Stimulated activated CD4-positive, alpha-beta T cell treated with anti-CD3 and anti-CD28 coated beads, Interleukin-12 subunit alpha, Interleukin-12 subunit beta, amount 100 ng/mL, for 24 hours (primary cell): Measurements from ENCODE around the gene SYNE3.

ENCODE experiments used
- DNase-seq, 2 experiments: peaks; one replicate each; pipeline ENCODE4 v3.0.0-alpha.2; 2020; ENCODE audit warnings: low read depth in 2 of 2

Gene SYNE3

GRCh38 chr14:95516554-95517181 lies at the start of gene SYNE3:
TSS of gene SYNE3 (minus strand) at chr14:95516650. CDS start at chr14:95475821, 40,829 bp downstream.
- peak in 1 of 2 experiments; percentile 46 for DNase-seq

- no peak for DNase-seq
These were observed 47.6 kb upstream of the SYNE3 start for GRCh38 chr14:95564060-95564459.

- DNase-seq: no peak
These were observed 46.6 kb upstream of the SYNE3 start for GRCh38 chr14:95562892-95563685.

GRCh38 chr14:95561001-95561412 lies 44.6 kb upstream of the SYNE3 start:
- DNase-seq: peak; percentile 75 to 91

GRCh38 chr14:95559203-95559602 lies 42.8 kb upstream of the SYNE3 start:
- no peak for DNase-seq

DNA sequence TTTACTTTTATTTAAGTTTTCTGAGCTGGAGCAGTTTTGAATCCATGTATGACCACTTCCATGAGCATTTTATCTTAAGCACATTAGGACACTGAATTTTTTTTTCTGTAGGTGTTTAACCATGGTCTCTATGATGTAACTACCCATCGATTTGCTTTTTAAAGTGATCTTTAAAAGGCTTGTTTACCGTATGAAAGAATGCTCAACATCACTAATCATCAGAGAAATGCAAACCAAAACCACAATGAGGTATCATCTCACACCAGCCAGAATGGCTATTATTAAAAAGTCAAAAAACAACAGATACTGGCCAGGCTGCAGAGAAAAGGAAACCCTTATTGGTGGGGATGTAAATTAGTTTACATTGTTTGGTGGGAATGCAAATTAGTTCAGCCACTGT lies 41.4 kb upstream of the SYNE3 start:
- no peak for DNase-seq

DNA sequence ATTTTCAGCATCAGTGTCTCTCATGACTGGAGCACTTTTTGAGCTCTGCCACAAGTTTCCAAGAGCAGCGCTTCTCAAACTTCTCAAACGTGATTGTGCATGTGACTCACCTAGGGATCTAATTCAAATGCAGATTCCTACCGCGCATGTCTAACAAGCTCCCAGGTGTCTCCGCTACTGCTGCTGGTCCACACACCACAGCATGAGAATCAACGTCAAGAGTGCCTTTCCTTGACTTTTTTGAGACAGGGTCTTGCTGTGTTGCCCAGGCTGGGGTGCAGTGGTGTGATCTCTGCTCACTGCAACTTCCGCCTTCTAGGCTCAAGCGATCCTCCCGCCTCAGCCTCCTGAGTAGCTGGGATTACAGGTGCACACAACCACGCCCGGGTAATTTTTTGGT lies 40.8 kb upstream of the SYNE3 start:
- DNase-seq: no peak

DNA sequence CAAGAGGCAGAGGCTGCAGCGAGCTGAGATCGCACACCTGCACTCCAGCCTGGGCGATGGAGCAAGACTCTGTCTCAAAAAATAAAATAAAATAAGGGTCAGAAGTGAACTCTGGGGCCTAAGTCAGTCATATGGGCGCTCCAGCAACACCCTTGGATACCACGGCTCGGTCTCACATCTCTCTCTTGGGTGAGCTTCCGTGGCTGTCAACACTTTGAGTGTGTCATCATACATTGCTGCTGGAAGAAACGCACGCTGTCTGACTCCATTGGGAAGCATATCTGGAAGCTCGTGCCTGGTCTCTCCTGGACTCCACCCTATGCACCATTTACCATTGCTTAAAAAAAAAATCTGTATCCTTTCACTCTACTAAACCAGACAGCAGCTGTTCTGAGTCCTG lies 38.6 kb upstream of the SYNE3 start:
- no peak for DNase-seq

DNA sequence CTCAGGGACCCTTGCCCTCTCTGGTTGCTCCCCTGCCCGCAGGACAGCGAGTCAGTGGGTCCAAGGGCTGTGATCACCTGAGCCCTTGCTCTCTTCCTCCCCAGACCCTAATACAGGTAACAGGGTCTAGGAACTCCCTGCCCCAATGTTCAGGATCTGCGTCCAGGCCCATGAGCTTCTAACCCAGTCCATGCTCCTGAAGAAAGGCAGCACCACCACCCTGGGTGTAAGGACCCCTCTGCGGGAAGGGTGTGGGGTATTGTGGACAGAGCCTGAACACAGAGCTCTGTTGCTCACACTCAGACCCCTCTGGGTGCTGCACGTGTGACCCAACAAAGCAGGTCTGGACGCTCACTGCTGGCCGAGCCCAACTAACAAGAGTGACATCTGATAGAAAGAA lies 36.7 kb upstream of the SYNE3 start:
- no peak for DNase-seq

GRCh38 chr14:95551435-95551834 lies 35.0 kb upstream of the SYNE3 start:
- no peak for DNase-seq

DNA sequence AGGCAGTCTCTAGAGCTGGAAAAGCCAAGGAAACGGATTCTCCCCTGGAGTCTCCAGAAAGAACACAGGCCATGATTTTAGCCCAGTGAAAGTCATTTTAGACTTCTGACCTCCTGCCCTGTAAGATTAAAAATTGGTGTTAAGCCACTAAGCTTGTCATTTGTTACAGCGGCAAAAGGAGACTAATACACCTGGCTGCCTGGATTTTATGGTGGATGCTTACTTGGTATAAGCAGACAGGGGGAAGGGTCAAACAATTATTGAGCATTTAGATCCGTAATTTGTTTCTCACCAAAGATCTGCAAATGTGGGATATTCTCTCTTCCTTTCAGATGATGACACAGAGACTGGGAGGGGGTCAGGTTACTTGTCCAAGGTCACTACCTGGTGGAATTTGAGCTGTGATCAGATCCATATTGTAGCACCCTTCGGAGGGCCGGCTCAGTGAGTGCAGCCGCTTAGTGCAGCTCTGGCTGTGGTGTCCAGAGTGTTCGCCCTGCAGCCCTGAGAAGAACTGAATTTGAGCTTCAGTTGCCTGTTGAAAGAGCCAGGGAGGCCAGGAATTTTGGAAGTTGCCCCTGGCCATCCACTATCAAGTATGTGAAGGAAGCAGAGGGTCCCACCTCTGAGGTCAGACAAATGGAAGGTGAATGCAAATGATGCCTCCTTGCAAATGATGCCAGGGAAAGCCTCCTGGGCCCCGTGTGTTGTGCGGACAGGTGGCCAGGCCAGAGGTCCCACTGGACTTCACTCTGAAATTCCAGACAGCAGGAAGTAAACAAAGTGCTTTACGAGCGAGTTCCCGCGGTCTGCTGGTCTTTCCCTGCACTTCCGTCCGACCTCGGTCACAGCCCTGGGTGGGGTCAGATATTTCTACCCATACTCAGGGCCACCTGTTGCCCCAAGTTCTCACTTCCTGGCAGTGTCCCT lies 33.5 kb upstream of the SYNE3 start:
- DNase-seq: no peak

- DNase-seq: no peak
These were observed 32.0 kb upstream of the SYNE3 start for GRCh38 chr14:95548328-95548929.

- DNase-seq: no peak
These were observed 31.3 kb upstream of the SYNE3 start for GRCh38 chr14:95547626-95548327.

- no peak for DNase-seq
These were observed 30.8 kb upstream of the SYNE3 start for GRCh38 chr14:95547272-95547625.

DNA sequence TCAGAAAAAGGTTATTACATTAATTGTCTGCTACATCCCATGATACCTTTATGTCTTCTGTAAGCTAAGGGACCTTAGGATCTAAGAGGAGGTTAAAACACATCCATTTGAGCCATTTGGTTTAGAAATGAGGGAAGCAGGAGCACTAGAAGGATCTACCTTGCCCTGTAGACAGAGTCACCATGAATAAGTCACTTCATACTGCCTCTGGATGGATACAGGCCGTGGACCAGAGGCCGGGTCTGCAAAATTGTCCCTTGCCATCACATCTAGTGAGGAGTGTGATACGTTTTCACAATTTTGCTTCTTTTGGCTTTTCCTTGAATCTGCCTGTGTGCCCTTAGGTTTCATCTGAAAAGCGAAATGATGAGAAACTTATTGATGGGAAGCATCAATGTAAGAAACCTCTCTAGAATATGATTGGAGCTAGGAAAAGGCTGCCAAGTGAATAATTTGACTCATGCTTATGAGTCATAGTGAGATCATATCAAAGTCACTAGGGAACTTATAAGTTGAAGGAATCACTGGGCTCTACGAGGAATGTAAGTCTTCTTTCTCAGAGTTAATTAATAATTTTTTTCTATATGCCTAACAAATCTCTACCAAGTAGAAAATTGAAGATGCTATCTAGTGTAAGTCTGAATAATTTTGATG lies 29.2 kb upstream of the SYNE3 start:
- no peak for DNase-seq

DNA sequence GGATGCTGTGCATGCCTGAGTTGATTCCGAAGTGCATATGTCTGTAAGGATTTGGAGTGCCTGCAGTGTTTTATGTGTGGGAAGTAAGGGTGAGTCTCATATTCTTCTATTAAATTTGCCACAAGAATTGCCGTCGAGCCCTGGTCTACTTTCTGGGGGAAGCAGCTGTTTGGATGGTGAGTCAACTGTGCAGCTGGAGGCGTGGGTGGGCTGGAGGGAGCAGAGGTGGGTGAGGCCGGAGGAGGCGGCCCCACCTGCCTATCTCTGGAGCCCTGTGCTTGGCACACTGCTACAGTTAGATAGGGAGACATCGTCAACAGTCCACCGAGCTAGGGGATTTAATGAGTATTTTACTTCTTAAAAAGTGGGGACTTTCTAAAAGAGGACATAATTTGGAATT lies 28.1 kb upstream of the SYNE3 start:
- DNase-seq: no peak

DNA sequence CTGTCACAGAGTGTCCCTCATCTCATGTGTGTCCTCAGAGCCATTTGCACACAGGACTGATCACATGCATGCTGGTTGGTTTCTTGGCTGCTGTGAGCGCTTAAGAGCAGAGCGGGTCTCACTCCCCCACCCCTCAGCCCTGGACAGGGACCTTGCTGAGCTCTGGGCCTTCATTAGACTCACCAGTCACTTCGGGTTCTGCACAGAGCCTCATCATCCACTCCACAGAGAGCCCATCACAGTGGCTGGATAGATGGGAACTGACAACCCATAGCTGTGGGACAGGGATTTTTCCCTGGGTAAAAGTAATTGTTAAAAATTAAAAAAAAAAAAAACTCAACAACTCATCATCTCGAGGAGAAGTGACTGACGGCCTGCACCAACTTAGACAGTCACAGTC lies 26.6 kb upstream of the SYNE3 start:
- no peak for DNase-seq

DNA sequence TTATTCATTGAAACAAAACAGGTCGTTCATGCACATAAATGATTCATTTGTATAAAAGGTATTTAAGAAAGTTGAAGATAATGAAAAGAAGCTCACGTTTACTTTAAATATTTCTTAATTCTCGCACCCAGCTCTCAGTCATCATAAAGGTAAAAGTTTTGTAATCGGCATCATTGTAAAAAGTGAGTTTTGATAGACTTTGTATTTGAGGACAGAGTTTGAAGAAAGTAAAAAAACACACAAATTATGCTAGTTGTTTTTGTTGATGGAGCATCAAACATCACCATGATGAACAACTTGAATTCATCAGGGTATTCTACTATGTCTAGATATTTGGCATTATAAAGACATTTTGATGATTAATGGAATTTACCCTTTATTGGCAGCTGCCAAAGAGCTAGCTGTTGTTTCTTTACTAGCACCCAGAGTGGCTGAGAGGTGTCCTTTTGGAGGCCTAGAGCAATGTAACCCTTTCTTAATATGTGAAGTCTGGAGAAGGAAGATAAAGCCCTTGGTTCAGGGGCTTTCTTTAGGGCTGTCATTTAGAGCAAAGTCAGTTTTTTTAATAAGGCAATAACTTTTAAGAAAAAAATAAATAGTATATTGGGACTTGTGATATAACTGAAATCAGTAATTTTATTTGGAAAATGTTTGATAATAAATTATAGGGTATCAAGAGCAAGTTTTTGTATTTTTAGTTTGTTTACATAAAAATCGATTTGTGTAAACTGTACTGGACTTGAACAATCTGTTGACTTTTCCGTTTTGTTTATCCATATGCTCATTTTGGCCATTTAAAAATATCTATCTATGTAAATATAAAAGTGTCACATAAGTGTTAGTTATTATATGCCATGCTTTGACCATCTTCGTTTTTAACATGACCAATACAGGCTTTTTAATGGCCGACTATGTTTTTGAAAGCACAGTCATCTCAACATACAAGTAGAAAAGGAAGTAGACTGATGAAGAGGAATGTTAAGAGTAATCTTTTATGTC lies 25.8 kb upstream of the SYNE3 start:
- DNase-seq: no peak

DNA sequence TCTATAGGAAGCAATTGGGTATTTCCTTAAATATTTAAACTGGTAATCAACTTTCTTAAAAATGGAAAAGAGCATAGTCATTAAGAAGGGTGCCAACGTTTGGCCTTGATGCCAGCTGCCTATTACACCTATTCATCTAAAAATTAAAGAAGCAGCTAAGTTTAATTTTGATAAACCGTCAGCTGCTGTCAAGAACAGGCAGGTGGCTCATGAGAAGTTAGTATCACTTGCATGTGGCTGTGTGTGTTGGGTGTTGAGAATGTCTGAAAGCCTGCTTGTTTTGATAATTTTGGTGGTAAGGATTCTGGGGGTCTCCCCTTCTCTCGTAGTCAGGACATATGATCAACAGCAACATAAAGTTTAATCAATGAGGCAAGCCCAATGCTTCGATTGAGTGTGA lies 24.9 kb upstream of the SYNE3 start:
- no peak for DNase-seq
